ENCODE data around the gene CLEC3A. TPM values are rescaled to one million over a fixed set of nuclear protein-coding genes. Genes with fewer than 3 reads are reported as not detected.

Gene CLEC3A
- total RNA-seq, 1 donor from 2014 or later = not detected

DNA sequence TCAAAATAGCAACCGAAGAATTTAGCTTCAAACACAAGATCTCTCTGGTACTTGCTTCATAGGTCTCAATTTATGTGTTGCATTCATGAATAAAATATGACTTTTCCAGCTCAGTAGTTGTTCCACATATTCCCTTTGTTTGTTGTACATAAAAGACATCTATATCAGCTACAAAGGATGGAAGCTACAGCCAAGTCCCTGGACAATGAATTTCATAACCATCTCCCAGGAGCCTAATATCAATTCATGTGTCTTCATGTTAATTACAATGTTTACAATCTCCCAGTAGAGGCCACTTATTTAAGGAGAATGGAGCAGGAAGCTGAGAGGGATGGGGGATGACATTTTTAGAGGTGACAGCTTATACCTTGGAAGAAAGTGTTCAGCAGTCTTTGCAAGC lies 3.3 kb downstream of the CLEC3A start:
- Mint-ChIP-seq H3K36me3 (ENCODE audit: low read depth) (no peaks in the 10 kb centered on the region), H3K9me3 (ENCODE audit: low read depth) (peaks cover 2% of the 10 kb centered on the region), H3K27me3 (ENCODE audit: low read depth) (no peaks in the 10 kb centered on the region), H3K27ac (ENCODE audit: unreplicated experiment) (no peak overlapping the region), H3K4me3 (ENCODE audit: unreplicated experiment) (no peak overlapping the region), H3K4me1 (ENCODE audit: low read depth) (no peaks in the 10 kb centered on the region)
- DNase-seq (ENCODE audit: low spot score) = no peak
- TF ChIP-seq, protein P1, sequence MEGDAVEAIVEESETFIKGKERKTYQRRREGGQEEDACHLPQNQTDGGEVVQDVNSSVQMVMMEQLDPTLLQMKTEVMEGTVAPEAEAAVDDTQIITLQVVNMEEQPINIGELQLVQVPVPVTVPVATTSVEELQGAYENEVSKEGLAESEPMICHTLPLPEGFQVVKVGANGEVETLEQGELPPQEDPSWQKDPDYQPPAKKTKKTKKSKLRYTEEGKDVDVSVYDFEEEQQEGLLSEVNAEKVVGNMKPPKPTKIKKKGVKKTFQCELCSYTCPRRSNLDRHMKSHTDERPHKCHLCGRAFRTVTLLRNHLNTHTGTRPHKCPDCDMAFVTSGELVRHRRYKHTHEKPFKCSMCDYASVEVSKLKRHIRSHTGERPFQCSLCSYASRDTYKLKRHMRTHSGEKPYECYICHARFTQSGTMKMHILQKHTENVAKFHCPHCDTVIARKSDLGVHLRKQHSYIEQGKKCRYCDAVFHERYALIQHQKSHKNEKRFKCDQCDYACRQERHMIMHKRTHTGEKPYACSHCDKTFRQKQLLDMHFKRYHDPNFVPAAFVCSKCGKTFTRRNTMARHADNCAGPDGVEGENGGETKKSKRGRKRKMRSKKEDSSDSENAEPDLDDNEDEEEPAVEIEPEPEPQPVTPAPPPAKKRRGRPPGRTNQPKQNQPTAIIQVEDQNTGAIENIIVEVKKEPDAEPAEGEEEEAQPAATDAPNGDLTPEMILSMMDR (IDR thresholded peaks at IDR 0.05) = no peak

DNA sequence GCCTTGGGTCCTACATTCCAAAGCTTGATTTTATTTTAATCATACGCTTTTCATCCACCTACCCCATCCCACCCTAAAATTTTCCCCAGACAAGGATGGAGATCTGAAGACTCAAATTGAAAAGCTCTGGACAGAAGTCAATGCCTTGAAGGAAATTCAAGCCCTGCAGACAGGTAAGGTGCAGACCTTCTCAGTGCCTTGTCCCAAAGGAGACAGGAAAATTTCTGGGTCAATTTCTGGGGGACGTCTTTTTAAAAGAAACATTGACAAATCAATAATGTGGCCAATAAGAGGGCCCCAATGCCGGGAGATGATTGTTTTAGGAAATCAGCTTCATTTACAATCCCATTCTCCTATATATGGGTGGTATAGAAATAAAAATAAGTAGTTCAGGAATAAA lies 5.7 kb downstream of the CLEC3A start:
- peaks cover 2% of the 10 kb centered on the region for H3K9me3 Mint-ChIP-seq (ENCODE audit: low read depth)
- DNase-seq (ENCODE audit: low spot score) = no peak
- H3K4me3 Mint-ChIP-seq (ENCODE audit: unreplicated experiment) = no peak overlapping the region

DNA sequence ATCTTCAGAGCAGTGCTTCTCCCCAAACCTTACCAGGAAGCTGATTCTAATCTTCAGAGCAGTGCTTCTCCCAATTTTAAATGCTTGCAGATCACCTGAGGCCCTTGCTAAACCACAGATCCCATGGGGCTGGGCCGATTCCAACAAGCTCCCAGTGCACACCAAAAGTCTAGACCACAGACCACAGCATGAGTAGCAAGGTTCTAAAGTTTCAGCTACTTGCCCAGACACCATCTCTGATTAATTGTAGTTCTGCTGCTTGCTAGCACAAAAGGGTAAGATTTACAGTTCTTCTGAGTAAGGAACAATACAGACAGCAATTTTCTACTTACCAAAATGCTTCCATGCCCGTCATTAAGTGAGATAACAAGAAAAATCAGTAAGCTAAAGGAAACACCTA lies 12.2 kb downstream of the CLEC3A start:
- Mint-ChIP-seq H3K27ac (ENCODE audit: unreplicated experiment) (no peak overlapping the region), H3K4me3 (ENCODE audit: unreplicated experiment) (no peak overlapping the region), H3K27me3 (ENCODE audit: low read depth) (no peaks in the 10 kb centered on the region), H3K4me1 (ENCODE audit: low read depth) (no peaks in the 10 kb centered on the region), H3K9me3 (ENCODE audit: low read depth) (no peaks in the 10 kb centered on the region), H3K36me3 (ENCODE audit: low read depth) (no peaks in the 10 kb centered on the region)
- TF ChIP-seq, protein P1 (IDR thresholded peaks at IDR 0.05) = no peak
- DNase-seq (ENCODE audit: low spot score) = no peak

More for the DNA sequence above, 5.7 kb downstream of the CLEC3A start:
- Mint-ChIP-seq H3K27ac (ENCODE audit: unreplicated experiment) (no peak overlapping the region), H3K27me3 (ENCODE audit: low read depth) (no peaks in the 10 kb centered on the region), H3K36me3 (ENCODE audit: low read depth) (no peaks in the 10 kb centered on the region), H3K4me1 (ENCODE audit: low read depth) (no peaks in the 10 kb centered on the region)
- TF ChIP-seq, protein P1 (IDR thresholded peaks at IDR 0.05) = no peak

DNA sequence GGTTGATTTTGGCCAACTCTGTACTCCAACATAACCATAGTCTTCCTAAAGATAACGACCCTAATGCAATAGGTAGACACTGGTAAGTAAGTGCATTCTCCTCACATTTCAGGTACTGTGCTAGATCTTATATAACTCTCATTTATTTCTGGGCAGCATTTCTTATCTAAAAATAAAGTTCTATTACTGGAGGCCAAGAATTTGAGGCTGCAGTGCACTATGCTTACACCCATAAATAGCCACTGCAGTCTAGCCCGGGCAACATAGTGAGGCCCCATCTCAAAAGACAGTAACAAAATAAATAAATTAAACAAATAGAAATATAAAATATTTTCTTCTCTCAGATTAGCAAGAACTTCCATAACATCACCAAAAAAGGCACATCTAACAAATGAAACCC lies 12.7 kb downstream of the CLEC3A start:
- Mint-ChIP-seq H3K9me3 (ENCODE audit: low read depth) (no peaks in the 10 kb centered on the region), H3K36me3 (ENCODE audit: low read depth) (no peaks in the 10 kb centered on the region), H3K4me3 (ENCODE audit: unreplicated experiment) (no peak overlapping the region), H3K27ac (ENCODE audit: unreplicated experiment) (no peak overlapping the region), H3K27me3 (ENCODE audit: low read depth) (no peaks in the 10 kb centered on the region), H3K4me1 (ENCODE audit: low read depth) (no peaks in the 10 kb centered on the region)
- no peak for DNase-seq (ENCODE audit: low spot score)
- TF ChIP-seq, protein P1 (IDR thresholded peaks at IDR 0.05) = no peak

DNA sequence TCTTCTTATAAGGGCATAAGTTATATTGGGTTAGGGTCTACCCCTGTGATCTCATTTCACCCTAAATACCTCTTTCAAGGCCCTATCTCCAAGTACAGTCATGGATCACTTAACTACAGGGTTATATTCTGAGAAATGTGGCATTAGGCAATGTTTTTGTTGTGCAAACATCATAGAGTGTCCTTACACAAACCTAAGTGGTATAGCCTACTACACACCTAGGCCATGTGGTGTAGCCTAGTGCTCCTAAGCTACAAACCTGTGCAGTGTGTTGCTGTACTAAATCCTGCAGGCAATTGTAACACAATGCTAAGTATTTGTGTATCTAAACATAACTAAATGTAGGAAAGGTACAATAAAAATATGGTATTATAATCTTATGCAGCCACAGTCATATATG lies 18.0 kb downstream of the CLEC3A start:
- TF ChIP-seq, protein P1 (IDR thresholded peaks at IDR 0.05) = no peak
- DNase-seq (ENCODE audit: low spot score) = no peak
- Mint-ChIP-seq H3K36me3 (ENCODE audit: low read depth) (no peaks in the 10 kb centered on the region), H3K9me3 (ENCODE audit: low read depth) (no peaks in the 10 kb centered on the region), H3K4me1 (ENCODE audit: low read depth) (no peaks in the 10 kb centered on the region), H3K27me3 (ENCODE audit: low read depth) (peaks cover 2% of the 10 kb centered on the region), H3K27ac (ENCODE audit: unreplicated experiment) (no peak overlapping the region), H3K4me3 (ENCODE audit: unreplicated experiment) (no peak overlapping the region)

Data from chondrocyte (in vitro differentiated cells).